GM12878 (cell line): ENCODE results near the gene TYK2. TPM values are rescaled to one million over a fixed set of nuclear protein-coding genes. Genes with fewer than 3 reads are reported as not detected.

ENCODE experiments used
- POU2F2 ChIP-seq: IDR thresholded peaks from 3 replicates; pipeline ENCODE4 v1.6.1; 2011; ENCODE audit warnings: low read depth, mild to moderate bottlenecking, low read length, borderline replicate concordance
- RAD51 ChIP-seq: fragments of 450-650 bp; IDR thresholded peaks from 2 replicates; pipeline ENCODE4 v1.6.1; 2016; ENCODE audit warnings: moderate library complexity, mild to moderate bottlenecking, inconsistent platforms
- TBL1XR1 ChIP-seq: IDR thresholded peaks from 2 replicates; pipeline ENCODE4 v1.6.1; 2012; ENCODE audit warnings: low read depth, low read length, improper control_type of control experiment
- TCF12 ChIP-seq: IDR thresholded peaks from 2 replicates; pipeline ENCODE4 v1.6.1; 2011; ENCODE audit warnings: low read depth, mild to moderate bottlenecking, low read length
- ZNF274 ChIP-seq: IDR thresholded peaks from one replicate; pipeline ENCODE4 v1.8.0; 2011; ENCODE audit not compliant: insufficient read length, insufficient read depth
- polyA plus RNA-seq, 11 experiments: library from polyadenylated mRNA; depleted of rRNA in 4 of 11; unstranded in 6 of 11; stranded (reverse) in 5 of 11; fragments of >200 nt; fragmentation: Nextera tagmentation in 4 of 11; fragmentation: Illumina TruSeq in 1 of 11; extraction: Ambion mirVana in 4 of 11; extraction: Trizol in 1 of 11; gene quantifications; 1 replicate in 1 of 11; 2 replicates in 10 of 11; pipeline versions ENCODE4 v1.2.1 to v1.2.3, GENCODE V29; 2011 to 2016; ENCODE audit warnings: inconsistent platforms in 2 of 11, missing spikeins in 2 of 11, low read depth in 1 of 11
- total RNA-seq, 4 experiments: library from RNA; depleted of rRNA in 3 of 4; stranded (reverse); fragments of >200 nt in 3 of 4; fragmentation: Illumina TruSeq in 1 of 4; extraction: Trizol in 1 of 4; gene quantifications; 2 replicates each; pipeline versions ENCODE4 v1.2.1 to v1.2.3, GENCODE V29; 2013 to 2021
- TF ChIP-seq, protein P1 (sequence below): fragments of 450-650 bp; IDR thresholded peaks from 2 replicates; pipeline ENCODE4 v1.6.1; 2017; ENCODE audit warnings: mild to moderate bottlenecking, moderate library complexity

TYK2 gene
- total and polyA plus RNA-seq, 10 of the 15 experiments (the other 5 are each of a cell fraction or from before 2014, with no cell fraction given): 36.4 to 364 (median 179) TPM

DNA sequence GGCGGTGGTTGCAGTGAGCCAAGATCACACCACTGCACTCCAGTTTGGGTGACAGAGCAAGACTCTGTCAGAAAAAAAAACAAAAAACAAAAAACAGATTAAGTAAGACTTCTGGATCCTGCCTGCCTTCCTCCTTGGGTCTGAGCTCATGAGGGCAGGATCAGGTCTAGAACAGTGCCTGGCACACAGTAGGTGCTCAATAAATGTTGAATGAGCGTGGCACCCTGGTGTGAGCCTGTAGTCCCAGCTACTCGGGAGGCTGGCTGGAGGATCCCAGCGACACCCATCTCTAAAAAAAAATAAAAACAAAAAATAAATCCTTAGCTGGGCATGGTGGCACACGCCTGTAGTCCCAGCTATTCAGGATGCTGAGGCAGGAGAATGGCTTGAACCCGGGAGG lies 25.8 kb upstream of the TYK2 start (continued):
- TF ChIP-seq, protein P1, sequence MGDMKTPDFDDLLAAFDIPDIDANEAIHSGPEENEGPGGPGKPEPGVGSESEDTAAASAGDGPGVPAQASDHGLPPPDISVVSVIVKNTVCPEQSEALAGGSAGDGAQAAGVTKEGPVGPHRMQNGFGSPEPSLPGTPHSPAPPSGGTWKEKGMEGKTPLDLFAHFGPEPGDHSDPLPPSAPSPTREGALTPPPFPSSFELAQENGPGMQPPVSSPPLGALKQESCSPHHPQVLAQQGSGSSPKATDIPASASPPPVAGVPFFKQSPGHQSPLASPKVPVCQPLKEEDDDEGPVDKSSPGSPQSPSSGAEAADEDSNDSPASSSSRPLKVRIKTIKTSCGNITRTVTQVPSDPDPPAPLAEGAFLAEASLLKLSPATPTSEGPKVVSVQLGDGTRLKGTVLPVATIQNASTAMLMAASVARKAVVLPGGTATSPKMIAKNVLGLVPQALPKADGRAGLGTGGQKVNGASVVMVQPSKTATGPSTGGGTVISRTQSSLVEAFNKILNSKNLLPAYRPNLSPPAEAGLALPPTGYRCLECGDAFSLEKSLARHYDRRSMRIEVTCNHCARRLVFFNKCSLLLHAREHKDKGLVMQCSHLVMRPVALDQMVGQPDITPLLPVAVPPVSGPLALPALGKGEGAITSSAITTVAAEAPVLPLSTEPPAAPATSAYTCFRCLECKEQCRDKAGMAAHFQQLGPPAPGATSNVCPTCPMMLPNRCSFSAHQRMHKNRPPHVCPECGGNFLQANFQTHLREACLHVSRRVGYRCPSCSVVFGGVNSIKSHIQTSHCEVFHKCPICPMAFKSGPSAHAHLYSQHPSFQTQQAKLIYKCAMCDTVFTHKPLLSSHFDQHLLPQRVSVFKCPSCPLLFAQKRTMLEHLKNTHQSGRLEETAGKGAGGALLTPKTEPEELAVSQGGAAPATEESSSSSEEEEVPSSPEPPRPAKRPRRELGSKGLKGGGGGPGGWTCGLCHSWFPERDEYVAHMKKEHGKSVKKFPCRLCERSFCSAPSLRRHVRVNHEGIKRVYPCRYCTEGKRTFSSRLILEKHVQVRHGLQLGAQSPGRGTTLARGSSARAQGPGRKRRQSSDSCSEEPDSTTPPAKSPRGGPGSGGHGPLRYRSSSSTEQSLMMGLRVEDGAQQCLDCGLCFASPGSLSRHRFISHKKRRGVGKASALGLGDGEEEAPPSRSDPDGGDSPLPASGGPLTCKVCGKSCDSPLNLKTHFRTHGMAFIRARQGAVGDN: no peak
- TF ChIP-seq RAD51 (no peak), ZNF274 (no peak), TBL1XR1 (no peak), POU2F2 (no peak), TCF12 (no peak)
